T-cell (primary cell): ENCODE results near the gene ARR3. TPM values are rescaled to one million over a fixed set of nuclear protein-coding genes. Genes with fewer than 3 reads are reported as not detected.

Experiments
- ATAC-seq, 4 experiments: fragments of 200-7000 bp in 3 of 4; fragments of 150-1000 bp in 1 of 4; cut with Tn5 transposase; replicated peaks in 1 of 4; 1 replicate in 3 of 4; 2 replicates in 1 of 4; pipeline ENCODE4 v1.10.0; 2021; ENCODE audit warnings: moderate library complexity in 3 of 4, mild to moderate bottlenecking in 2 of 4, moderate number of reproducible peaks in 1 of 4
- CTCF ChIA-PET, 2 donors: fragments of 300-600 bp; sonication (Branson Sonifier 250); formaldehyde crosslinking; loops; one replicate each; lab custom pipeline; 2022; ENCODE audit warnings: antibody characterized with exemption in 2 of 2; lab: Charles Lee
- POLR2A ChIA-PET, 2 donors: fragments of 300-600 bp; sonication (Branson Sonifier 250); formaldehyde crosslinking; loops; one replicate each; lab custom pipeline; 2022; ENCODE audit warnings: antibody characterized with exemption in 2 of 2; lab: Charles Lee
- DNase-seq, 35 experiments: peaks; one replicate each; pipeline versions ENCODE4 v3.0.0 to v3.0.0-alpha.2; 2013 to 2023
- H3K27ac ChIP-seq: one replicate; pipeline ENCODE4 v1.5.1; 2013; ENCODE audit warnings: low read length
- H3K27me3 ChIP-seq, 2 experiments: replicated peaks in 1 of 2; 1 replicate in 1 of 2; 2 replicates in 1 of 2; pipeline versions ENCODE4 v1.6.1 to v1.7.0; 2013; ENCODE audit warnings: low read length in 1 of 2, mixed read lengths in 1 of 2; ENCODE audit not compliant: control insufficient read depth in 2 of 2, insufficient read depth in 2 of 2; ENCODE audit errors: extremely low read depth in 1 of 2
- H3K36me3 ChIP-seq, 2 donors: 1 replicate in 1 of 2; 2 replicates in 1 of 2; pipeline versions ENCODE4 v1.6.1 to v1.7.0; 2013; ENCODE audit warnings: low read length in 1 of 2; ENCODE audit not compliant: control insufficient read depth in 2 of 2, insufficient read depth in 1 of 2; ENCODE audit errors: extremely low read depth in 1 of 2
- H3K4me1 ChIP-seq, 2 experiments: 1 replicate in 1 of 2; 2 replicates in 1 of 2; pipeline versions ENCODE4 v1.6.1 to v1.7.0; 2013; ENCODE audit warnings: low read length in 2 of 2, mixed read lengths in 1 of 2; ENCODE audit not compliant: insufficient read depth in 2 of 2, control insufficient read depth in 1 of 2; ENCODE audit errors: extremely low read depth in 1 of 2
- H3K4me3 ChIP-seq, 2 donors: 1 replicate in 1 of 2; 2 replicates in 1 of 2; pipeline versions ENCODE4 v1.5.1 to v1.7.0; 2013; ENCODE audit warnings: mild to moderate bottlenecking in 2 of 2, low read length in 1 of 2, moderate library complexity in 1 of 2; ENCODE audit not compliant: control insufficient read depth in 1 of 2; ENCODE audit errors: extremely low read depth in 1 of 2
- H3K9me3 ChIP-seq: 2 replicates; pipeline ENCODE4 v1.7.0; 2013
- H3K27ac Mint-ChIP-seq, 2 donors: one replicate each; pipeline ENCODE4 v1.8.0; 2020 to 2021; ENCODE audit warnings: mild to moderate bottlenecking in 2 of 2, mixed read lengths in 2 of 2
- H3K27me3 Mint-ChIP-seq, 2 donors: one replicate each; pipeline ENCODE4 v1.8.0; 2021 to 2022; ENCODE audit warnings: mixed read lengths in 2 of 2
- H3K36me3 Mint-ChIP-seq: one replicate; pipeline ENCODE4 v1.8.0; 2021; ENCODE audit warnings: mixed read lengths
- H3K4me1 Mint-ChIP-seq, 3 donors: one replicate each; pipeline ENCODE4 v1.8.0; 2020 to 2022; ENCODE audit warnings: mixed read lengths in 3 of 3, mild to moderate bottlenecking in 1 of 3
- H3K4me3 Mint-ChIP-seq, 3 donors: one replicate each; pipeline ENCODE4 v1.8.0; 2020 to 2022; ENCODE audit warnings: mild to moderate bottlenecking in 3 of 3, mixed read lengths in 3 of 3, moderate library complexity in 3 of 3
- H3K9me3 Mint-ChIP-seq, 3 donors: one replicate each; pipeline ENCODE4 v1.8.0; 2020 to 2022; ENCODE audit warnings: mixed read lengths in 3 of 3
- WGBS: methylation state at CpG from one replicate; pipeline ENCODE4 v1.1.5; 2013; ENCODE audit warnings: missing lambda C conversion rate; ENCODE audit not compliant: insufficient coverage; 5-methylcytosine and 5-hydroxymethylcytosine counted together
- total RNA-seq, 35 experiments: library from RNA in 6 of 35; stranded (reverse) in 6 of 35; fragments of 120-200 nt in 1 of 35; gene quantifications; one replicate each; pipeline versions ENCODE4 v1.2.1 to v1.2.4 and lab custom pipeline; 2013 to 2026

ARR3 gene
- total RNA-seq, 5 donors from 2014 or later (not counting 1 experiment from before 2014, with no cell fraction given): not detected

DNA sequence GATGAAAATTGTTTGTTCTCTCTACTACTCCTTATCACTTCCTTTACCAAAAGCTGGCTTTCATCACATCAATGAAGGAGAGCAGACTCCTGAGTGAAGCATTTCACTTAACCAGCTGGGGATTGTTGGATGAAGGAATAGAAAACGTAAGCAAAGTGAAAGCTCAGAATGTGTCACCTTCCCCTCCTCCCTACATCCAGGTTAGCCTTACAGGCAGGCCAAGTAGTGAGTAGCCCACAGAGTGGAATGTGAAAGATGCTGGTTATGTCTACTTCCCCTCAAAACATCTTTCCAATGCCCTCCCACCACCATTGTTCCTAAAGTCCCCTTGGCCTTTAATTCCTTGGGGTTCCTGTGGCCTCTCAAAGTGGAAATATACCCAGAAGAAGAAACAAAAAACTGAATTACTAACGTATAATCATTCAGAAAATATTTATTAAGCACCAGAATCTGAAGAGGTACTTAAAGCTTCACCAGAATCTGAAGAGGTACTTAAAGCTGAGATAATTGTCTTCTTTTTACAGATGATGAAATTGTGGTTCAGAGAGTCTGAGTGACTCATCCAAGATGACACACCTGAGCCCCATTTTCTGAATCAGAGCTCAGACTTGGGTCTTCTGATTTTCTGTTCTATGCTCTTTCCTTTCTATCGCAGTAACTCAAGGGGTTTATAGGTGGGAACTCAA is 14.6 kb upstream of the ARR3 start:
- Histone ChIP-seq H3K4me1 (no peaks in the 10 kb centered on the region), H3K27ac (no peak overlapping the region), H3K4me3 (no peak overlapping the region), H3K36me3 (no peaks in the 10 kb centered on the region), H3K27me3 (no peaks in the 10 kb centered on the region), H3K9me3 (no peaks in the 10 kb centered on the region)
- Mint-ChIP-seq H3K4me3 (no peak overlapping the region), H3K27me3 (peaks cover 0 to 16% of the 10 kb centered on the region in 2 donors), H3K9me3 (no peaks in the 10 kb centered on the region), H3K27ac (no peak overlapping the region), H3K36me3 (peaks cover 23% of the 10 kb centered on the region), H3K4me1 (no peaks in the 10 kb centered on the region)
- no CpG with 5 or more reads among the region's 3 CpGs for WGBS
- no peak for DNase-seq
- ChIA-PET CTCF (no interaction called here), POLR2A (no interaction called here)
- ATAC-seq: no peak

GRCh38 chrX:70254063-70254400 is 14.1 kb upstream of the ARR3 start:
- ChIA-PET POLR2A (no interaction called here), CTCF (no interaction called here)
- Histone ChIP-seq H3K4me3 (no peak overlapping the region), H3K27ac (no peak overlapping the region), H3K4me1 (no peaks in the 10 kb centered on the region), H3K36me3 (no peaks in the 10 kb centered on the region), H3K9me3 (no peaks in the 10 kb centered on the region), H3K27me3 (no peaks in the 10 kb centered on the region)
- no peak for DNase-seq
- Mint-ChIP-seq H3K27me3 (peaks cover 0 to 16% of the 10 kb centered on the region in 2 donors), H3K4me3 (no peak overlapping the region), H3K27ac (no peak overlapping the region), H3K36me3 (peaks cover 28% of the 10 kb centered on the region), H3K4me1 (no peaks in the 10 kb centered on the region), H3K9me3 (no peaks in the 10 kb centered on the region)
- WGBS: no CpG with 5 or more reads among the region's 1 CpG
- no peak for ATAC-seq

DNA sequence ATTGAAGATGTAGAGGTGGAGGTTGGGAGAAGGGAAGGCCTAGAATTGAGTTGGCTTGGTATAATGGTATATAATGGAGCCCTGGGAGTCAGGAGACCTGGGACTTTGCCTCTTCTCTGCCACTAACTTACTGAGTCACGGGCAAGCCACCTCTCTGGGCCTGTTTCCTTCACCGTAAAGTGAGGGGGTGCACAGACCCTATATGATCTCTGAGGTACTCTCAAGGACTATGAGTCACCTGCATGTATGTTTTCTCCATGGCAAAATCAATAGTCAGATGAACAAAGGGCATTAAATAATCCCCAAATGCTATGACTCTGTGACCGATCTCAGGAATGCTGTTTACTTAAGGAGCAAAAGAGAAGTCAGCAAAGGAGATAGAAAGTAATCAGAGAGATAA is 13.2 kb upstream of the ARR3 start:
- ATAC-seq (no peak), DNase-seq (no peak)
- Histone ChIP-seq H3K9me3 (no peaks in the 10 kb centered on the region), H3K4me3 (no peak overlapping the region), H3K27ac (no peak overlapping the region), H3K4me1 (no peaks in the 10 kb centered on the region), H3K27me3 (no peaks in the 10 kb centered on the region), H3K36me3 (no peaks in the 10 kb centered on the region)
- Mint-ChIP-seq H3K36me3 (peaks cover 30% of the 10 kb centered on the region), H3K27me3 (peaks cover 0 to 16% of the 10 kb centered on the region in 2 donors), H3K27ac (no peak overlapping the region), H3K4me1 (no peaks in the 10 kb centered on the region), H3K4me3 (no peak overlapping the region), H3K9me3 (no peaks in the 10 kb centered on the region)
- ChIA-PET CTCF (no interaction called here), POLR2A (no interaction called here)
- WGBS: no CpG with 5 or more reads among the region's 3 CpGs

GRCh38 chrX:70255452-70255851 is 12.7 kb upstream of the ARR3 start:
- Mint-ChIP-seq H3K27ac (no peak overlapping the region), H3K9me3 (no peaks in the 10 kb centered on the region), H3K4me3 (no peak overlapping the region), H3K4me1 (no peaks in the 10 kb centered on the region), H3K27me3 (peaks cover 0 to 16% of the 10 kb centered on the region in 2 donors), H3K36me3 (peaks cover 30% of the 10 kb centered on the region)
- no peak overlapping the region for H3K27ac ChIP-seq
- ChIA-PET POLR2A (no interaction called here), CTCF (no interaction called here)
- no peak overlapping the region for H3K4me3 ChIP-seq
- H3K36me3 ChIP-seq: no peaks in the 10 kb centered on the region
- H3K27me3 ChIP-seq: no peaks in the 10 kb centered on the region
- ATAC-seq (no peak), DNase-seq (no peak)
- no peaks in the 10 kb centered on the region for H3K9me3 ChIP-seq
- no peaks in the 10 kb centered on the region for H3K4me1 ChIP-seq
- no CpG with 5 or more reads among the region's 2 CpGs for WGBS

- H3K27ac ChIP-seq: no peak overlapping the region
Observed at GRCh38 chrX:70257423-70258288, 10.5 kb upstream of the ARR3 start.

GRCh38 chrX:70260104-70260503 is 8.0 kb upstream of the ARR3 start, which contains the start of gene P2RY4:
Gene P2RY4, minus strand, starts transcription at chrX:70260204. Its CDS starts 580 bp downstream, at chrX:70259624.
- Mint-ChIP-seq H3K9me3 (no peaks in the 10 kb centered on the region), H3K27me3 (peaks cover 0 to 16% of the 10 kb centered on the region in 2 donors), H3K4me3 (no peak within 1 kb of the TSS), H3K36me3 (peaks cover 9% of the 10 kb centered on the region), H3K27ac (no peak within 1 kb of the TSS), H3K4me1 (no peaks in the 10 kb centered on the region)
- H3K27me3 ChIP-seq: no peaks in the 10 kb centered on the region
- no peaks in the 10 kb centered on the region for H3K9me3 ChIP-seq
- no peak within 1 kb of the TSS for H3K4me3 ChIP-seq
- ATAC-seq: no peak
- H3K27ac ChIP-seq: no peak within 1 kb of the TSS
- no peak for DNase-seq
- WGBS: no CpG with 5 or more reads among the region's 4 CpGs
- ChIA-PET POLR2A (no interaction called here), CTCF (interaction anchor here in 1 of 2 donors (0.5 kb wide), 1 partner anchor 1146 kb away, joined by 6 read pairs; no protein-coding TSS in a partner anchor)
- H3K4me1 ChIP-seq: no peaks in the 10 kb centered on the region
- no peaks in the 10 kb centered on the region for H3K36me3 ChIP-seq

More at GRCh38 chrX:70257423-70258288, 10.5 kb upstream of the ARR3 start:
- Mint-ChIP-seq H3K4me1 (no peaks in the 10 kb centered on the region), H3K36me3 (peaks cover 30% of the 10 kb centered on the region), H3K27ac (no peak overlapping the region), H3K4me3 (no peak overlapping the region), H3K27me3 (peaks cover 0 to 15% of the 10 kb centered on the region in 2 donors), H3K9me3 (no peaks in the 10 kb centered on the region)
- WGBS: no CpG with 5 or more reads among the region's 5 CpGs
- Histone ChIP-seq H3K36me3 (no peaks in the 10 kb centered on the region), H3K27me3 (no peaks in the 10 kb centered on the region), H3K4me1 (no peaks in the 10 kb centered on the region), H3K4me3 (no peak overlapping the region), H3K9me3 (no peaks in the 10 kb centered on the region)
- ChIA-PET CTCF (no interaction called here), POLR2A (no interaction called here)
- no peak for ATAC-seq
- DNase-seq: no peak
